Thymus (tissue), 11 donors: ENCODE measurements around the gene VPS51. TPM values are rescaled to one million over a fixed set of nuclear protein-coding genes. Genes with fewer than 3 reads are reported as not detected.

Experiments used
- DNase-seq, 9 donors: peaks; one replicate each; pipeline ENCODE4 v3.0.0-alpha.2; 2013; ENCODE audit warnings: low spot score in 9 of 9, low read depth in 6 of 9, missing footprints in 1 of 9
- H3K27ac ChIP-seq, 2 donors: one replicate each; pipeline ENCODE4 v1.5.1; 2013; ENCODE audit warnings: control low read depth in 1 of 2, low read depth in 1 of 2, low read length in 1 of 2, mild to moderate bottlenecking in 1 of 2, moderate library complexity in 1 of 2
- H3K27me3 ChIP-seq, 2 donors: one replicate each; pipeline ENCODE4 v1.5.1; 2013; ENCODE audit warnings: low read length in 1 of 2; ENCODE audit not compliant: control insufficient read depth in 2 of 2, insufficient read depth in 1 of 2
- H3K36me3 ChIP-seq, 2 donors: one replicate each; pipeline ENCODE4 v1.5.1; 2013; ENCODE audit warnings: low read length in 1 of 2, mild to moderate bottlenecking in 1 of 2, moderate library complexity in 1 of 2; ENCODE audit not compliant: control insufficient read depth in 2 of 2, insufficient read depth in 2 of 2
- H3K4me1 ChIP-seq, 2 donors: one replicate each; pipeline ENCODE4 v1.5.1; 2013; ENCODE audit warnings: low read length in 2 of 2; ENCODE audit not compliant: control insufficient read depth in 2 of 2, insufficient read depth in 2 of 2
- H3K4me3 ChIP-seq, 2 donors: one replicate each; pipeline ENCODE4 v1.5.1; 2013; ENCODE audit warnings: low read length in 2 of 2, control low read depth in 1 of 2, mild to moderate bottlenecking in 1 of 2
- H3K9me3 ChIP-seq, 2 donors: one replicate each; pipeline ENCODE4 v1.5.1; 2013; ENCODE audit warnings: low read length in 1 of 2, mild to moderate bottlenecking in 1 of 2; ENCODE audit not compliant: control insufficient read depth in 2 of 2, insufficient read depth in 1 of 2
- WGBS: extraction: QIAGEN DNeasy Blood & Tissue Kit; methylation state at CpG from one replicate; pipeline ENCODE4 v1.1.7; 2013; 5-methylcytosine and 5-hydroxymethylcytosine counted together
- polyA plus RNA-seq: library from polyadenylated mRNA; stranded (reverse); fragments of 200-250 nt; gene quantifications from one replicate; pipeline ENCODE4 v1.2.3, GENCODE V29; 2013
- total RNA-seq: library from RNA; stranded (reverse); fragments of 120-200 nt; gene quantifications from one replicate; pipeline ENCODE4 v1.2.4, GENCODE V29; 2013
- donor health status: healthy.

The VPS51 gene
- total and polyA plus RNA-seq, 2 donors: 110 to 121 TPM

GRCh38 chr11:65120831-65121230, 24.8 kb downstream of the VPS51 start:
- DNase-seq: no peak
- H3K4me1 ChIP-seq: peaks cover 17 to 38% of the 10 kb centered on the region in 2 donors
- peaks cover 38 to 59% of the 10 kb centered on the region in 2 donors for H3K36me3 ChIP-seq
- no peaks in the 10 kb centered on the region for H3K27me3 ChIP-seq
- 96% methylated on average over 3 of the region's 3 CpGs for WGBS
- peak overlapping the region in 1 of 2 donors; percentile 92 for H3K27ac ChIP-seq
- H3K9me3 ChIP-seq: peaks cover 0 to 3% of the 10 kb centered on the region in 2 donors
- H3K4me3 ChIP-seq: peak overlapping the region; percentile 71 to 81

DNA sequence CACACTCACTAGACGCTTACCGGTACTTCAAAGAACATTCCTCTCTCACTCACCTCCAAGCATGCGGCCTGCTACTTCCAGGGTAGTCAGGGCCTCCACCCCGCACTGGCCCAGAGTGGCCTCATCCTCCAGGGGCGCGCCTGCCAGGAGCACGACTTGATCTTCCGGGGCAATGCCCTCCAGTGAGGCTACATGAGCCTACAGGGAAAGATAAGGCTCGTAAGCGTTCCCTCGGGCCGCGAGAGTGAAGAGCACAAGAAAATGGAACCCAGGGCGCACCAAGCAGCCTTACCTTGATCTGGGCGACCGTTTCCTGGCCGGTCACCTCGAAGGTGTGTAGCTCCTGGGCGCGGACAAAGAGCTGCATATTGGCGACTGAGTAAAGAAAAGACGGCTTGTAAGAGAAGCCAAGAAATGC, 25.4 kb downstream of the VPS51 start:
- peaks cover 14 to 31% of the 10 kb centered on the region in 2 donors for H3K4me1 ChIP-seq
- H3K27ac ChIP-seq: peak overlapping the region; percentile 92 to 93
- DNase-seq: no peak

DNA sequence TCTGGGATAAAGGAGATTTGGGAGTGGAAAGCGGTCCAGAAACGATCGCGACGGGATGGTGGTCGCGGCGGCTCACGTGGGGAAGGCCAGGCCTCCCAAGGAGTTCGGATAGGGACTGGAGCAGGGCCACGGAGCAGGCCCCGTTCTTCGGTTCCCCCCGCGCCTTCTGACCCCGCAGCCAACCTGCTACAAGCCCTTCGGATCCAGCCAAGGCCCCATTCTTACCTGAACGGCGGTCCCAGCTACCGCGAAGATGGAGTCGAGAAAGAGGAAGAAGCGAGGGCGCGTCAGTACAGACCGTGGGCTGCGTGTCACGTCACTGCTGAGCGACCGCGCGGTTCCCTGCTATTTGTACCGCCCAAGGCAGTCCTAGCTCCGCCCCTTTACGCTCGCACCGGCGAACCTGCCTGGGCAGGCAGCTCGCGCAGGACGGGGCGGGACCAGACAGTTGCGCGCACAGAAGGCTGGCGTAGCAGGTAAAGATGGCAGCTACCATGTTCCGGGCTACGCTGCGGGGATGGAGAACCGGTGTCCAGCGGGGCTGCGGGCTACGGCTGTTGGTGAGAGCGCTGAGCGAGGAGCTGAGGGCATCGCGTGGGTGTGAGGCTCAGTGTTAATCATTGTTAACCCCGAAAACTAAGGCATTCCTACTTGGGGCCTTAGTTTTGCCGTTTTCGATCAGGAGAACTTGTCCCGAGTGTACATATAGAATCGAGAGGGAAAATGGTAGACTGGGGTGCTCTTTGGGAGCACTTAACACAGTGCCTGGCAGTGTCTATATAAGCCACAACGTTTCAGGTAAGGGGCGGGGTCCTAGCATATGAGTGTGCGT, 26.1 kb downstream of the VPS51 start, which contains the start of the genes FAU and MRPL49:
Gene FAU (minus strand): TSS at position 270 of the 832 bp plus-strand sequence. CDS start 321 bp downstream, outside the sequence.
Gene MRPL49 (plus strand): TSS at position 457 of the 832 bp plus-strand sequence. CDS start 26 bp downstream, at position 483.
- peak within 1 kb of the TSS; percentile 92 to 93 for H3K27ac ChIP-seq
- WGBS: under 1% methylated on average over 64 of the region's 64 CpGs
- peaks cover 49 to 65% of the 10 kb centered on the region in 2 donors for H3K36me3 ChIP-seq
- DNase-seq: peak; percentile 96 to 99 (median 98)
- peaks cover 0 to under 1% of the 10 kb centered on the region in 2 donors for H3K9me3 ChIP-seq
- H3K4me3 ChIP-seq: peak within 1 kb of the TSS; percentile 71 to 81
- peaks cover 10 to 26% of the 10 kb centered on the region in 2 donors for H3K4me1 ChIP-seq
- H3K27me3 ChIP-seq: no peaks in the 10 kb centered on the region

More for the DNA sequence above, 25.4 kb downstream of the VPS51 start:
- H3K4me3 ChIP-seq: peak overlapping the region; percentile 71 to 81
- peaks cover 43 to 59% of the 10 kb centered on the region in 2 donors for H3K36me3 ChIP-seq
- 4% methylated on average over 22 of the region's 22 CpGs for whole genome bisulfite sequencing
- peaks cover 0 to 3% of the 10 kb centered on the region in 2 donors for H3K9me3 ChIP-seq
- H3K27me3 ChIP-seq: no peaks in the 10 kb centered on the region

GRCh38 chr11:65124480-65125196, 28.6 kb downstream of the VPS51 start:
- 99% methylated on average over 5 of the region's 5 CpGs for WGBS
- H3K4me1 ChIP-seq: peaks cover 10 to 24% of the 10 kb centered on the region in 2 donors
- no peak overlapping the region for H3K4me3 ChIP-seq
- H3K27ac ChIP-seq: no peak overlapping the region
- H3K36me3 ChIP-seq: peaks cover 65 to 76% of the 10 kb centered on the region in 2 donors
- no peaks in the 10 kb centered on the region for H3K9me3 ChIP-seq
- DNase-seq: no peak
- H3K27me3 ChIP-seq: no peaks in the 10 kb centered on the region

DNA sequence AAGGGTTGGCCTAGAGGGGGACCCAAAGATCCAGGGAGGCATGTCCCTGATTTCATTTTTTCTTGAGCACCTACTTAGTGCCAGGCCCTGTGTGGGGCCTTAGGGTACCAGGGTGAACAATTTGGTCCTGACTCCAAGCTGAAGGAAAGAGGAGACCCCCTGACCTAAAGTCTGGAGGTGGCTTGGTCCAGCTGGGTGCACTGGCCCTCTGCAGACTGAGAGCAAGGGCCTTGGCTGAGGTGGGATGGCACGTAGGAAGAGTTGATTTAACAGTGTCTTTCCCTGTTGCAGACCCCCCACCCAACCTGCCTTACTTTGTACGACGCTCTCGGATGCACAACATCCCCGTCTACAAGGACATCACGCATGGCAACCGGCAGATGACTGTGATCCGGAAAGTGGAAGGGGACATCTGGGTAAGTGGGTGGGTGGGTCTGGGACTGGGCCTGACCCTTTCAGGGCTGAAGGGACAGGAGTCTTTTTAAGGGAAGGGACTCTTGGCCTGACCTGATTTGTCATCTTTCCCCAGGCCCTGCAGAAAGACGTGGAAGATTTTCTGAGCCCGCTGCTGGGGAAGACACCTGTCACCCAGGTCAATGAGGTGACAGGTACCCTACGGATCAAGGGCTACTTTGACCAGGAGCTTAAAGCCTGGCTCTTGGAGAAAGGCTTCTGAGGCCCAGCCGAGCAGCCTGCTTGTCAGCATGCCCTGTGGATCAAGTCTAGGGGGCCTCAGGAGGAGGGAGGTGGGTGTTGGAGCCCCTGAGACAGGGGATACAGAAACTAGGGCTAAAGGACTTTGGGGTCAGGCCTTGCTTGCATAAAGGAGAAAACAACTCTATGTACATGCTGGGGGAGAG, 29.4 kb downstream of the VPS51 start:
- H3K27me3 ChIP-seq: no peaks in the 10 kb centered on the region
- no peak overlapping the region for H3K4me3 ChIP-seq
- 97% methylated on average over 12 of the region's 12 CpGs for WGBS
- DNase-seq: no peak
- H3K4me1 ChIP-seq: peaks cover 10 to 21% of the 10 kb centered on the region in 2 donors
- no peaks in the 10 kb centered on the region for H3K9me3 ChIP-seq
- H3K36me3 ChIP-seq: peaks cover 65 to 76% of the 10 kb centered on the region in 2 donors
- H3K27ac ChIP-seq: no peak overlapping the region

DNA sequence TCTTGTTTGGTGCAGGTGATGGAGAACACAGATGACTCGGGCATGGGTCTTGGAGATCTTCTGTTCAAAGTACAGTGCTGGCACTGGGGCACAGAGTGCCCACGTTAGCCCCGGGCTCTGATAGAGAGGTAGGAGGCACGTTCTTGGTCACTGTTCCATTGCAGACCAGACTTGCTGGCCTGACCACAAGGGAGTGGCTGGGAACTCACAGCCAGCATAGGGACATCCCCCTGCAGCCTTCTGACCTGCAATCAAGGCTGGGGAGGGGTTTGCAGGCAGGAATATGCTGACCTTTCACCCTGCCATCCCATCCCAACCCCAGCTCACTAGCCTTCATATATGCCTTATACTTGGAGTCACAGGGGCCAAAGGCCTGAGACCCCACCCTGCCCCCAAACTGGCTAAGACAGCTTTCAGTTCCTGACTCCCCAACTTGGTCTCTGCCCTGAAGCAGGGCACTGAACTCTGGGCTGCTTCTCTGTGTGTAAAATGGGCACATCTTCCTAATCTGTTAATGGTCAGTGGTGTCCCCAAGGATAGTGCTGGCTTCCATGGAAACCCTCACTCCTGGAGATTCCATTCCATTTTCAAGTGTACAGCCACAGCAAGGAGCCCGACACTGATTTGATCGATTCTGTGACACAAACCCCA, 30.7 kb downstream of the VPS51 start:
- WGBS: 97% methylated on average over 6 of the region's 6 CpGs
- no peaks in the 10 kb centered on the region for H3K27me3 ChIP-seq
- no peak overlapping the region for H3K4me3 ChIP-seq
- peaks cover 5 to 10% of the 10 kb centered on the region in 2 donors for H3K4me1 ChIP-seq
- DNase-seq: no peak
- H3K36me3 ChIP-seq: peaks cover 73 to 76% of the 10 kb centered on the region in 2 donors
- H3K9me3 ChIP-seq: no peaks in the 10 kb centered on the region
- H3K27ac ChIP-seq: no peak overlapping the region

- WGBS: 97% methylated on average over 12 of the region's 12 CpGs
- no peak overlapping the region for H3K27ac ChIP-seq
- H3K36me3 ChIP-seq: peaks cover 82 to 85% of the 10 kb centered on the region in 2 donors
- peaks cover 5 to 12% of the 10 kb centered on the region in 2 donors for H3K4me1 ChIP-seq
- H3K9me3 ChIP-seq: no peaks in the 10 kb centered on the region
- no peak for DNase-seq
- no peak overlapping the region for H3K4me3 ChIP-seq
- H3K27me3 ChIP-seq: no peaks in the 10 kb centered on the region
These were observed 31.6 kb downstream of the VPS51 start for GRCh38 chr11:65127473-65128181.
